ENCODE data around the gene SAMD3.

The SAMD3 gene

DNA sequence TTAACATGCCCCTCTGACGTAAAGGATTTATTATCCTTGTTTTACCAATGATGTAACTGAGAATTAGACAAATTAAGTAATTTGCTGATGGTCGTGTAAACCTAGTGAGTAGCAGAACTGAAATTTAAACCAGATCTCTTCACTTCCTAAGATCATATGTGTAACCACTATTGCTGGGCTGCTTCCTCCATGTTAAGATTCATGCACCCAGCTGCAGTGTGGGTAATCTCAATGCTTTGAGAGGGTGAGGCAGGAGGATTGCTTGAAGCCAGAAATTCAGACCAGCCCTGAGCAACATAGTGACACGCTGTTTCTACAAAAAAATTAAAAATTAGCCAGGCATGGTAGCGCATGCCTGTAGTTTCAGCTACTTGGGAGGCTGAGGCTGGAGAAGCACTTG lies 106.5 kb downstream of the SAMD3 start:
- Histone ChIP-seq H3K9me3 (ENCODE audit: severe bottlenecking) (no peaks in the 10 kb centered on the region), H3K36me3 (no peaks in the 10 kb centered on the region), H3K27ac (no peak overlapping the region), H3K4me3 (ENCODE audit: low read depth, low read length) (no peak overlapping the region), H3K27me3 (ENCODE audit: insufficient read depth, low read depth, severe bottlenecking) (no peaks in the 10 kb centered on the region)
- TF ChIP-seq, protein P1, sequence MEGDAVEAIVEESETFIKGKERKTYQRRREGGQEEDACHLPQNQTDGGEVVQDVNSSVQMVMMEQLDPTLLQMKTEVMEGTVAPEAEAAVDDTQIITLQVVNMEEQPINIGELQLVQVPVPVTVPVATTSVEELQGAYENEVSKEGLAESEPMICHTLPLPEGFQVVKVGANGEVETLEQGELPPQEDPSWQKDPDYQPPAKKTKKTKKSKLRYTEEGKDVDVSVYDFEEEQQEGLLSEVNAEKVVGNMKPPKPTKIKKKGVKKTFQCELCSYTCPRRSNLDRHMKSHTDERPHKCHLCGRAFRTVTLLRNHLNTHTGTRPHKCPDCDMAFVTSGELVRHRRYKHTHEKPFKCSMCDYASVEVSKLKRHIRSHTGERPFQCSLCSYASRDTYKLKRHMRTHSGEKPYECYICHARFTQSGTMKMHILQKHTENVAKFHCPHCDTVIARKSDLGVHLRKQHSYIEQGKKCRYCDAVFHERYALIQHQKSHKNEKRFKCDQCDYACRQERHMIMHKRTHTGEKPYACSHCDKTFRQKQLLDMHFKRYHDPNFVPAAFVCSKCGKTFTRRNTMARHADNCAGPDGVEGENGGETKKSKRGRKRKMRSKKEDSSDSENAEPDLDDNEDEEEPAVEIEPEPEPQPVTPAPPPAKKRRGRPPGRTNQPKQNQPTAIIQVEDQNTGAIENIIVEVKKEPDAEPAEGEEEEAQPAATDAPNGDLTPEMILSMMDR (IDR thresholded peaks at IDR 0.05; ENCODE audit: low read depth, low read length) = no peak
- no peak for DNase-seq

DNA sequence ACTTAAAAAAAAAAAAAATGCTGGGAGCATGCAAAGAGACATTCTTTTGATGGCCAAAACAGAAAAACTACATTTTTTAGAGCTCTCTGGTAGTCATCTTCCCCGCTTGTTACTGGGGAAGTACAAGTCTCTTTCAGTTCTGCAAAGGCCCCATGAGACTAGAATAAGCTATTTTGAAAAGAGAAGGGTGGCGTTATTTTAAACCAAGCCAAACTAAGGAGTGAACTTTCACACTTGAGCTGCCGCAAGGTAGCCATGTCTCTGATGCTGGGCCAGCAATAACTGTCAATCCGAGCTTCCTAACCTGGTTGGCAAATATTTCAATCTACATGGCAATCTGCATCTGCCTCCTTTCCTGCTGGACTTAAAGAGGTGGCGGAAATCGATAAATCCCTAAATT lies 107.7 kb downstream of the SAMD3 start:
- TF ChIP-seq, protein P1 (IDR thresholded peaks at IDR 0.05; ENCODE audit: low read depth, low read length) = no peak
- H3K9me3 ChIP-seq (ENCODE audit: severe bottlenecking) = no peaks in the 10 kb centered on the region
- H3K27ac ChIP-seq = no peak overlapping the region
- H3K27me3 ChIP-seq (ENCODE audit: insufficient read depth, low read depth, severe bottlenecking) = no peaks in the 10 kb centered on the region
- DNase-seq = no peak
- no peak overlapping the region for H3K4me3 ChIP-seq (ENCODE audit: low read depth, low read length)
- H3K36me3 ChIP-seq = no peaks in the 10 kb centered on the region

DNA sequence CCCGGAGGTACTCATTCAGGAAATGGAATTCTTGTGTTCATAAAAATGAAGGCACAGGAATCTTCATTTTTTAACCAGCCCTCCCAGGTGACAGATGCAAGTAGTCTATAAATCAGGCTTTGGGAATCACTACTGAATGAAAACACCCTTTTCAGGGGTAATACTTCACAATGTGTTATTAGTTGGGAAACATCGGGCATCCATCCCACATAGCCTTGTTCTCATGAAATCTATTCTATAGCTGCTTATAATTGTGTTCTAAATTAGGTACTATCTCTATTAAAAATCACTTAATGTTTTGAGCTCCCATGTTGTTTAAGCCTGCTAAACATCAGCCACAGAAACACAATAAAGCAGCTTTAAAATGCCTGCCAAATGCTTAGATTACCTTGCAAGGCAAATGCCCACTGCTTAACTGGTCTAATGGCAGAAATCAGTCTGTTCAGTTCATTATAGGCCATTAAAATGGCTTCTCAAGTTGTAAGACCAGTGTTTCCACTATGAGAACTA lies 109.5 kb downstream of the SAMD3 start:
- TF ChIP-seq, protein P1 (IDR thresholded peaks at IDR 0.05; ENCODE audit: low read depth, low read length) = no peak
- no peak for DNase-seq
- no peaks in the 10 kb centered on the region for H3K27me3 ChIP-seq (ENCODE audit: insufficient read depth, low read depth, severe bottlenecking)
- no peaks in the 10 kb centered on the region for H3K9me3 ChIP-seq (ENCODE audit: severe bottlenecking)
- H3K4me3 ChIP-seq (ENCODE audit: low read depth, low read length) = no peak overlapping the region
- no peak overlapping the region for H3K27ac ChIP-seq
- H3K36me3 ChIP-seq = no peaks in the 10 kb centered on the region

DNA sequence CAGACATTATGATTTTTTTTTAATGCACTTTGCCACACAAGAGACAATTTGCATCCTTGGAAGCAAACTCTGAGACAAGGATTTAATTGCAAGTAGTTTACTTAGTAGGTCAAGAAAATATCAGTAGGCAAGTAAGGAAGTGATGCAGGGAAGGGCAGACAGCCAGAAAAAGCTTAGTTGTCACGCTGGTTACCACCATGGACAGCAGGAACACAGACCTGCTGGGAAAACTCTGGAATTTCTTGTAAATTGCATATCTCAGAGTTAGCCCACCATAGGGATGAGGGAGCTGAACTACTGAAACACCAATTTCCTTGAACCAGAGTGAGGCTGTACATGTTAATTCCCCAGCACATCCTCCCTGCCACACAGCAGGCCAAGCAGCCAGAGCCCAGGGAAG lies 111.7 kb downstream of the SAMD3 start:
- TF ChIP-seq, protein P1 (IDR thresholded peaks at IDR 0.05; ENCODE audit: low read depth, low read length) = no peak
- Histone ChIP-seq H3K27me3 (ENCODE audit: insufficient read depth, low read depth, severe bottlenecking) (no peaks in the 10 kb centered on the region), H3K36me3 (no peaks in the 10 kb centered on the region), H3K4me3 (ENCODE audit: low read depth, low read length) (no peak overlapping the region), H3K27ac (no peak overlapping the region), H3K9me3 (ENCODE audit: severe bottlenecking) (no peaks in the 10 kb centered on the region)
- DNase-seq = no peak

DNA sequence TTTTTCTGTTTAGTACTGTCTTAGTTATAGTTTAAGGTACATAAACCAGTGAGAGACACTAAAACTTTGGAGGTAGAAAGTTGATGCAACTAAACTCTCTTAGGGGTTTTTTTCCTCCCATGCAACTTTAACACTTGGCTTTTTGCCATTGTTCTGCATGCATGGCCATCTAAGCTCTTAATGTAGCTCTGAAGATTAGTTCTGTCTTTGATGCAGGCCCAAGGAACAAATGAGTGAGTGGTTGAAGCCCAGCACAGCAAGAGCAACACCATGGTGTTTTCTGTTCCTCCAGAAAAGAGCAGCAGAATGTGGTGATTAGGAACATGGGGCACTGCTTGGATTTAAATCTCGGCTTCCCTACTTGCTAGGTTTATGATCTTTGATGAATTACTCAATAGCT lies 115.0 kb downstream of the SAMD3 start:
- TF ChIP-seq, protein P1 (IDR thresholded peaks at IDR 0.05; ENCODE audit: low read depth, low read length) = no peak
- no peak for DNase-seq
- Histone ChIP-seq H3K36me3 (no peaks in the 10 kb centered on the region), H3K27ac (no peak overlapping the region), H3K9me3 (ENCODE audit: severe bottlenecking) (no peaks in the 10 kb centered on the region), H3K4me3 (ENCODE audit: low read depth, low read length) (no peak overlapping the region), H3K27me3 (ENCODE audit: insufficient read depth, low read depth, severe bottlenecking) (no peaks in the 10 kb centered on the region)

DNA sequence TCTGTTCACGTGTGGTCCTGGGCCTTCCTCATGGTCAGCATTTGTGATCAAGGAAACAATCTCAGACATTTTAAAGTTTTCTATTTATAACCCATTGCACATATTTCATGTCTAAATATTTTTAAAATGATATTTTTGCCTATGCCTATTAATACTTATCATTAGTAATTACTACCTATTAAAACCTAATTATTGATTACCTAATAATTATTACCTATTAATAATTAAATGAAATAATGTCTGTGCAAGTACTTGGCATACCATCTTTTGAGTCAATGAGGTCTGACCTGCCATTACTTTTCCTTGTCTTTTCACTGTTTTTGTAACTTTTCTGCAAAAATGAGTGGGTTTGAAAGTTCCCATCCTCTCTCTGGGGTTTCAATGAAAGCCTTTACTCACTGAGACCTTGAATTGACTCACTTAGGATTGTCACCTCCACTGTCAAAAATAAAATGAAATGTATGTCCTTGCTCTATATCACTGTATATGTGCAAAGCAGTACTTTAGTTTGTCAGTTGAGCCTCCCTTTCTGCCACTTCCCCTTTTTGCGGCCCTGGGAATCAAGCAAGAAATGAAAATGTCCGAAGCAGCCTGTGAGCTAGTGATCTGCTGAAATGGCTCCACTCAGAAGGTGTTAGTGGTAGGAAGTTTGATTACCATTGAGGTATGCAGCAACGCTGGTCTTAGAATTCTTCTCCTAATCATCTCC lies 116.6 kb downstream of the SAMD3 start:
- H3K36me3 ChIP-seq = no peaks in the 10 kb centered on the region
- no peaks in the 10 kb centered on the region for H3K9me3 ChIP-seq (ENCODE audit: severe bottlenecking)
- no peak for DNase-seq
- H3K4me3 ChIP-seq (ENCODE audit: low read depth, low read length) = no peak overlapping the region
- H3K27ac ChIP-seq = no peak overlapping the region
- TF ChIP-seq, protein P1 (IDR thresholded peaks at IDR 0.05; ENCODE audit: low read depth, low read length) = no peak
- no peaks in the 10 kb centered on the region for H3K27me3 ChIP-seq (ENCODE audit: insufficient read depth, low read depth, severe bottlenecking)

Measured in WERI-Rb-1 (cell line).